Measurements from ENCODE around the gene CD1E.

DNA sequence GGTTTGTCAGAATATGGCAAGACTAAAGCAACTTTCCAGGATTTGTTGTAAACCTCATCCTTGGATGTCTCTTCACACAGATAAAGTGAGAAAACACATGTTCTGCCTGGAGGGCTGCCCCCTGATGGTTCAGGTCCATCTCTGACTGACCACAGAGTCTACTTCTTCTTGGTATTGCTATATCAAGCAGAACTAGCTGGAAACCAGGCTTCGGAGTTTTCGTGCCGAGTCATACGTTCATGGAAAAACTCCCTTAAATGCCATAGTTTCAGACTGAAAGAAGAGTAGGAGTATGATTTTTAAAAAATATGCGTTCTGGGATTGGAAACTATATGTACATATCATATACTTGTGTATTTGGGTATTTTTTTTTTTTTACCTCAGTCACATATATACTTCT lies 39.8 kb downstream of the CD1E start:
- TF ChIP-seq, protein P1, sequence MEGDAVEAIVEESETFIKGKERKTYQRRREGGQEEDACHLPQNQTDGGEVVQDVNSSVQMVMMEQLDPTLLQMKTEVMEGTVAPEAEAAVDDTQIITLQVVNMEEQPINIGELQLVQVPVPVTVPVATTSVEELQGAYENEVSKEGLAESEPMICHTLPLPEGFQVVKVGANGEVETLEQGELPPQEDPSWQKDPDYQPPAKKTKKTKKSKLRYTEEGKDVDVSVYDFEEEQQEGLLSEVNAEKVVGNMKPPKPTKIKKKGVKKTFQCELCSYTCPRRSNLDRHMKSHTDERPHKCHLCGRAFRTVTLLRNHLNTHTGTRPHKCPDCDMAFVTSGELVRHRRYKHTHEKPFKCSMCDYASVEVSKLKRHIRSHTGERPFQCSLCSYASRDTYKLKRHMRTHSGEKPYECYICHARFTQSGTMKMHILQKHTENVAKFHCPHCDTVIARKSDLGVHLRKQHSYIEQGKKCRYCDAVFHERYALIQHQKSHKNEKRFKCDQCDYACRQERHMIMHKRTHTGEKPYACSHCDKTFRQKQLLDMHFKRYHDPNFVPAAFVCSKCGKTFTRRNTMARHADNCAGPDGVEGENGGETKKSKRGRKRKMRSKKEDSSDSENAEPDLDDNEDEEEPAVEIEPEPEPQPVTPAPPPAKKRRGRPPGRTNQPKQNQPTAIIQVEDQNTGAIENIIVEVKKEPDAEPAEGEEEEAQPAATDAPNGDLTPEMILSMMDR (IDR thresholded peaks at IDR 0.05 in 8 of 11, conservative IDR thresholded peaks at IDR 0.05 in 3 of 11), result no peak
- TF ChIP-seq POLR2A (IDR thresholded peaks at IDR 0.05), result no peak
